Measurements from ENCODE around the gene ZBP1.

GRCh38 chr20:57666106-57666833 lies 46.0 kb upstream of the ZBP1 start:
- TF ChIP-seq POLR2A (IDR thresholded peaks at IDR 0.05; ENCODE audit: low read depth, low read length) (no peak), POLR2AphosphoS5 (IDR thresholded peaks at IDR 0.05; ENCODE audit: low read depth, low read length) (no peak)

Measured in GM12892 (cell line).